Measurements from ENCODE around the gene RPL31.

Gene RPL31

DNA sequence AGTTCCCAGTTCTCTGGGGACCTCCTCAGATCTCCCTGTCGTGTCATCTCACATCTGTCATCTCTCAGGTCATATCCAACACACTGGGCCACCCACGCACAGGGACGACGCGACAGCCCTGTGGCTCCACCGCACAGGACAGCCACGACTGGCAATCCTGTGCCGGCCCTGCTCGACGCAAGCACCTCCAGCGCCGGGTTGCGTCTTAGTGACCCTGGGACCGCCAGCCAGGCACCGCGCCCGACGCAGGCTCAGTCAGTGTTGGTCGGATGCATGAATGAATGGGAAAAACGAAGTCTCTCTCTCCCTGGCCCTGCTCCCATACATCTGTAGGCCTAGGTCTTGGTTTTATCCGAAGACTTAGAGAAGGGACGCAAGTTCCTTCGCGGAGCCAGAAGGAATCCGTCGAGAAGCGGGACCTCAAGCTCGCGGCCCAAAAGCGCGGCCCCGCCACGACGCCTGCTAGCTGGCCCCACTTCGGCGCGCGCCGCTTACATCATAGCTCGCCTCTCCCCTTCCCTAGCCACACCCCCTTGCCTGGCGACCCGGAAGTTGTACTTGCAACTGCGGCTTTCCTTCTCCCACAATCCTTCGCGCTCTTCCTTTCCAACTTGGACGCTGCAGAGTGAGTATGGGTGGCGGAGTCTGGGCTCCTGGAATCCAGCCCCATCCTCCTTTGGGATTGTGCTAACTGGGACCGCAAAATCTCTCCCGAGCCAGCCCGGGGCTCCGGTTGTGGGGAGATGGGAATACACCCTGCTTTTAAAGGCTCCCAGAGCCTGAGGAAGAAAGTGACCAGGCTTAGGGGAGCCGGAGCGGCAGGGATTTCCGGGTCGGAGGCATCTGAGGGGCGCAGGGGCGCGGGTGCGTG, at the start of gene RPL31:
Gene RPL31, plus strand, starts transcription at position 599 of the 871 bp plus-strand sequence. CDS start 413 bp downstream, outside the sequence.
- H3K27ac Mint-ChIP-seq: peak within 1 kb of the TSS; percentile 93
- H3K4me1 Mint-ChIP-seq: peaks cover 45% of the 10 kb centered on the region
- ATAC-seq: peak; percentile 97
- peak within 1 kb of the TSS; percentile 88 for H3K4me3 Mint-ChIP-seq
- no peaks in the 10 kb centered on the region for H3K9me3 Mint-ChIP-seq
- no peaks in the 10 kb centered on the region for H3K27me3 Mint-ChIP-seq
- H3K36me3 Mint-ChIP-seq: peaks cover 41% of the 10 kb centered on the region

DNA sequence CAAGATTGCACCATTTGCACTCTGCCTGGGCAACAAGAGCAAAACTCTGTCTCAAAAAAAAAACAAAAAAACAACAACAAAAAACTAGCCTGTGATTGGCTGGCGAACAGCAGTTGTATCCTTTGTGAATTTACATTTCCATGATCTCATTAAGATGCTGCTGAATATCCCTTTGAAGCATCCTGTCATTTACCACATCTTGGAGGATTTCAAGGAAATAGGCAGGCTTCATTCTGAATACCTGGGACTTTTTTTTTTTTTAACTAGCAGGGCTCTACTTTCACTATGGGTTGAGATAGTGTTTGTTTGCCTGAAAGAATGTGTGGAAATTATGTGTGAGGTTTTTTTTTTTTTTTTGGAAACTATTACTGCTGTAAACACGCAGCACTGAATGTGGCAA, 49.6 kb upstream of the RPL31 start:
- no peaks in the 10 kb centered on the region for H3K9me3 Mint-ChIP-seq
- no peak overlapping the region for H3K4me3 Mint-ChIP-seq
- no peak overlapping the region for H3K27ac Mint-ChIP-seq
- ATAC-seq: no peak
- H3K4me1 Mint-ChIP-seq: peaks cover 11% of the 10 kb centered on the region
- peaks cover 20% of the 10 kb centered on the region for H3K27me3 Mint-ChIP-seq
- H3K36me3 Mint-ChIP-seq: no peaks in the 10 kb centered on the region

DNA sequence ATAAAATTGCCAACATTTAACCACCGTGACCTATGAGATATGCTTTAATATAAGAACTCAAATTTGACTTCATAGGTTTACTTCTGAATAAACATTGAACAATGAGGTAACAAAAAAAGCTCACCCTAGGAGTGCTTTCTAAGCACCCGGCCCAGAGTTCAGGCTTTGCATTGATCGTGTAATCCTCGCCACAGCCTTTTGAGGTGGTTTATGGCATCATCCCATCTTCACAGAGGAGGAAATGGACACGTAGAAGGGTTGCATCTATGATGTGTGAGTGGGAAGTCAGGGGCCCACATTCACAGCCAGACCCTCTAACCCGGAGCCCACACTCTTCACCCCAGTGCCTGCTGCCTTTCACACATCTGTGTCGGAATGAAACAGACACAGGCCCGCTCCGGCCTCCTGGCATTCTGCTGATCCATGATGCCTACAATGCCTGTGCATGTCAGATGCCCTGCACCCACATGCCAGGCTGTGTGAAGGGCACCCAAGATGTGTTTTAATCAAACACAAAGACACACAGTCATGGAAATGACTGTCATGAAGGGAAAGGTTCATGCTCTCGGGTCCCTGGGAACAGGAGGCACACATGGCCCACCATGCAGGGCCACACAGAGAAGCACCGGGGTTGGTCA, 48.6 kb upstream of the RPL31 start:
- no peak for ATAC-seq
- Mint-ChIP-seq H3K9me3 (no peaks in the 10 kb centered on the region), H3K4me1 (peaks cover 11% of the 10 kb centered on the region), H3K27ac (no peak overlapping the region), H3K36me3 (no peaks in the 10 kb centered on the region), H3K4me3 (no peak overlapping the region), H3K27me3 (peaks cover 27% of the 10 kb centered on the region)

DNA sequence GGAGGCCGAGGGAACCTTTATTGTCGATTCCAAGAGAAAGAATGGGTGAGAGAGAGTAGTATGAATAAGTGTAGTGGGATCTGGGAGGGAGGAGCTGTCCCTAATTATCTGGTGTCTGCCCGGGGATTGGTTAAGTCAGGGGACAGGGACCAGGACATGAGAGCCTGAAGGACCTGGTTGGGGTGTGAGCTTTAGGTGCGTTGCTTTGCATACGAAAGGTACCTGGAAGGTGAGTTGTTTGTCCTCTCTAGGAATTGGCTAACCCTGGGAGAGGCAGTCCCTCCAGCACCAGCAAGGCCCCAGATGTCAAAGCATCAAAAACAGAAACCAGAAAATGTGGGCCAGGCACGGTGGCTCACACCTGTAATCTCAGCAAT, 48.1 kb upstream of the RPL31 start:
- Mint-ChIP-seq H3K36me3 (no peaks in the 10 kb centered on the region), H3K9me3 (no peaks in the 10 kb centered on the region), H3K27me3 (peaks cover 28% of the 10 kb centered on the region), H3K4me3 (no peak overlapping the region), H3K4me1 (peaks cover 11% of the 10 kb centered on the region), H3K27ac (no peak overlapping the region)
- no peak for ATAC-seq

DNA sequence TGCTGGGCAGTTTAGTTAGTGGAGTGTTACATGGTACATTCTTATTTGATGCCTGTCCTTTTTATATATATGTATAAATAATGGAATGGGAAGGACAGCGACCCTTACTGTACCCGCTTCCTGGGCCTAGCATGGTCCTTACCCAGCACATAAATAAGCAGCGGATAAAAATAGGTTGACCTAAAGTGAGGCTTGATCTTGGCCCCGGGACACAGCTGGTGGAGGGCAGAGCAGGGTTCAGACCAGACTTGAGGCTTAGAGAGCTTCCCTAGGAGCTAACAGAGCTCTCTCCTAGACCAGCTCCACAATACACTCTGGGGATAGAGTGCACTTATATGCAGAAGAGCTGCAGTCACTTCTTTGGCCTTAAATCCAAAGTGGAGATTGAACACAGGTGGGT, 46.9 kb upstream of the RPL31 start:
- peak; percentile 20 for ATAC-seq
- no peak overlapping the region for H3K4me3 Mint-ChIP-seq
- no peaks in the 10 kb centered on the region for H3K36me3 Mint-ChIP-seq
- no peak overlapping the region for H3K27ac Mint-ChIP-seq
- H3K27me3 Mint-ChIP-seq: peaks cover 28% of the 10 kb centered on the region
- H3K9me3 Mint-ChIP-seq: no peaks in the 10 kb centered on the region
- H3K4me1 Mint-ChIP-seq: peaks cover 7% of the 10 kb centered on the region

DNA sequence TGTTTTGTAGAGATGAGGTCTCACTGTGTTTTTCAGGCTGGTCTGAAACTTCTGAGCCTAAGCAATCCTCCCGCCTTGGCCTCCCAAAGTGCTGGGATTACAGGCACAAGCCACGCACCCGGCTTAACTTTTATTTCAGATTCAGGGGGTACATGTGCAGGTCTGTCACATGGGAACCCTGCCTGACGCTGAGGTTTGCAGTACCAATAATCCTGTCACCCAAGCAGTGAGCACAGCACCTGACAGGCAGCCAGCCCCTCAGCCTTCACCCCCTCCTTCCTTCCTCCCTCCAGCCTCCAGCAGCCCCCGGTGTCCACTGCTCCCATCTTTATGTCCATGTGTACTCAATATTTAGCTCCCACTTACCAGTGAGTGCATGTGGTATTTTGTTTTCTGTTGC, 46.0 kb upstream of the RPL31 start:
- Mint-ChIP-seq H3K27me3 (peaks cover 28% of the 10 kb centered on the region), H3K9me3 (no peaks in the 10 kb centered on the region)
- ATAC-seq: no peak

DNA sequence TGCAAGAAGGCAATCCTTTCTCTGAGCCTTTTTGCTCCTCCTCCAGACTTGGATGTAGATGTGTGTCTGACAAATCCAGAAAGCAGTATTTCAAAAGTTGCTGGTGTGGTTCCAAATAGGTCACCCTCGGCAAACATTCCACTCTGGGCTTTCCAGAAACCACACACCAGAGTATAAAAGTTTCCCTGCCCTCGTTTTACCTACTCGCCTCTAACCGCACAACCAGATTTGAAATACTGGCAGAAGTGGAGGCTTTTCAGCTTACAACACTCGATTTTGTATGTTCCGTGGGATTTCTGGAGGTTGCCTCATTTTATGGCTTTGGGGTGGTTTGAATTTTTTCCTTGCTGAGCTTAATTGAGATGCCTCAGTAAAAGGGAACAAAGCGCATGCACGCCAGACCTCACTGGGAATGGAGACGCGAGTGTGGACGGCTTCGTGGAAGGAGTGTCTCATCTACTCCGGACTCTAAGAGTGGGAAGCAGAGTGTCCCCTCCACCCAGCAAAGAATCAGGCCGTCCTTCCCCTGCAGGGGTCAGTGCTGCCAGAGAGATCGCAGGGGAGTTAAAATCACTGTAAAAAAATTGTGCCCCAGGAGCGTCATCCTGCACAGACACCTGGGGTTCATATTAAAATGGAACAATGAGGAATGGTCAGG, 44.0 kb upstream of the RPL31 start:
- no peak for ATAC-seq
- Mint-ChIP-seq H3K27me3 (peaks cover 28% of the 10 kb centered on the region), H3K27ac (no peak overlapping the region)

More for the DNA sequence above, 46.0 kb upstream of the RPL31 start:
- H3K4me3 Mint-ChIP-seq: no peak overlapping the region
- H3K27ac Mint-ChIP-seq: no peak overlapping the region
- H3K4me1 Mint-ChIP-seq: no peaks in the 10 kb centered on the region
- no peaks in the 10 kb centered on the region for H3K36me3 Mint-ChIP-seq

DNA sequence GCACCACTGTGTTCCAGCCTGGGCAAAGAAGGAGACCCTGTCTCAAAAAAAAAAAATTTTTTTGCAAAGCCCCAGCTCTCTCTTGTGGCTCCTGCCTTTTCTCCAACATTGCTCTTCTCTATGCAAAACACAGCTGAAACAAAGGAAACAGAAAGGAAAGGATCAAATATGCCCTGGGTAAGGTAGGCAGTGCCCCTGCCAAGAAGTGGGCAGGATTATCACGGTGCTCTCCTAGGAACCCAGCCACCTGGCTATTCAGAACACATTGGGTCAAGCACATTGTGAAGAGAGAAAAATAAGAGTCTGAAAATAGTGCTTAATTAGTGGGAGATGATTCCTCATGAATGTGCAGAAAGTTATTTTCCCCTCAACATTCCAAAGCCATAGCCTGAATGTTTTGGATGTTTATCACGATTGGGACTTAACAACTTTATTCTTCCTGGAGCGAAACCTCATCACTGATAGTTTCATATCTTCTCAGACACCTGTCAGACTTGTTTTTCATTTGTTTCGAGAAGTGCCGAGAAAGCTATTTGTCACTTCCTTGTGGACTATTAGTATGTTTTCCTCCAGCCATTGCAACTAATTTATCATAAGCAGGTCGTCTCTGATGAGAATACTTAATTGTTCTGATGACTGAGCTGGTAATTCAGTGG, 42.7 kb upstream of the RPL31 start:
- H3K4me3 Mint-ChIP-seq: no peak overlapping the region
- no peak for ATAC-seq
- H3K27me3 Mint-ChIP-seq: peaks cover 28% of the 10 kb centered on the region
- H3K4me1 Mint-ChIP-seq: no peaks in the 10 kb centered on the region
- H3K9me3 Mint-ChIP-seq: no peaks in the 10 kb centered on the region
- no peaks in the 10 kb centered on the region for H3K36me3 Mint-ChIP-seq
- H3K27ac Mint-ChIP-seq: no peak overlapping the region

More for the DNA sequence above, 44.0 kb upstream of the RPL31 start:
- Mint-ChIP-seq H3K9me3 (no peaks in the 10 kb centered on the region), H3K36me3 (no peaks in the 10 kb centered on the region), H3K4me1 (no peaks in the 10 kb centered on the region), H3K4me3 (no peak overlapping the region)

DNA sequence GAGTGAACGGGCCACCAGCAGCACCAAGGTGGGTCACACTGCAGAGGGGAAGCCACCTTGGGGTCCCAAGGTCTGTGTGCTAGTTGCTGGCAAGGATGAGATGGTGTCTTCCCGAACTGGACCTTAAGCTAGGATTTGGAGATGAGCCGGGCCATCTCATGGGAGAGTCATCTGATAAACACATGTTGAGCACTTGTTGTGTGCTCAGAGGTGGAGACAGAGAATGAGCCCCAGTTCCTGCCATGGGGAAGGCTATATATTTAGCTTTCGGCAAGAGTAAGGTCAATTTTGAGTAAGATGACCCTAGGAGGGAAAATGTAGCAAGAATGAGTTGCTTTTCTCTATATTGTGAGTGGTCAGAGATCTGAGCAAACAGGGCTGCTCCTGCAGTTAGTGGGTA, 41.4 kb upstream of the RPL31 start:
- Mint-ChIP-seq H3K4me3 (no peak overlapping the region), H3K27me3 (peaks cover 24% of the 10 kb centered on the region), H3K4me1 (no peaks in the 10 kb centered on the region), H3K27ac (no peak overlapping the region), H3K9me3 (no peaks in the 10 kb centered on the region), H3K36me3 (no peaks in the 10 kb centered on the region)
- ATAC-seq: no peak

DNA sequence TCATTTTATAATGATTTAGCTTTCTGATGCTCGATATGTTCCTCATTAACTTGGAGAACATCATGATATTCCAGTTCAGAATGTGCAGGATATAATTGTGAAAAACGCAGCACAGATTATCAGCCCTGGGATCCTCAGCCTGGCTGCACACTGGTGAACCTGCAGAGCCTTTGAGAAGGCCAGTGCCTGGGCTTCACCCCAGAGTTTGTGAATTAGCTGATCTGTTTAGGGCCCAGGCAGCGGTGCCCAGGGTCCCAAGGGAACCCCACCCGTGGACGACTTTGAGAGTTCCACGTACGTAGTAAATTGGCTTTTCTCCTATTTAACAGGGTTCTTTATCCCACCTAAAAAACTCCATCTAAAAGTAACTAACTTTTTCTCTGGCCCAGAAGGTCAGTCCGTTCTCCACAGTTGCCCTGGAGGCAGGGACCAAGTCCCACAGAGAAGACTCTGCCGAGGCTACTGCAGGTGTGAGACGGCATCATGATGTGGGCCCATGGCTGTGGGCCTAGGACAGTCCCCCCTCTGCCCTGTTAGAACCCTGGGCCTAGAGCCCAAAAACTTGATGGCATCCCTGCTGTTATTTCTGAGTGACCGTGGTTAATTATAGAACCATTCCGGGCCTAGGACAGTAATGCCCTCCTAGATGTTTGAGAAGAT, 39.6 kb upstream of the RPL31 start:
- Mint-ChIP-seq H3K27me3 (peaks cover 9% of the 10 kb centered on the region), H3K9me3 (no peaks in the 10 kb centered on the region), H3K36me3 (no peaks in the 10 kb centered on the region), H3K4me1 (no peaks in the 10 kb centered on the region), H3K4me3 (no peak overlapping the region), H3K27ac (no peak overlapping the region)
- ATAC-seq: no peak

DNA sequence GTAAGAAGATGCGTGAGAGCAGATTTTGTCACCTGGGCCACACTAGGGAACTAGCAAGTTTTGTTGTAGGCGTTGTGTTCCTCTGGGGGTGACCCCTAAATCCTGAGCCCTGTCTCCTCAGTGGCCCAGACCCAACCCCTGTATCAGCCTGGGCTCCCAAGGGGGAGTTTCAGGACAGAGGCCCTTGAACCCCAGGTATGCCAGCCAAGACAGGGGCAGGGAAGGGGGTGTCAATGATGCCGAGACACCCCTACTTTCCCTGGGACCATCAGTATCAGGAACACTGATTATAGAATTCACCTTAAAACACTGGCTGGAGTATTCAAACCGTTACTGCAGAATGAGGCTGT, 39.1 kb upstream of the RPL31 start:
- no peaks in the 10 kb centered on the region for H3K4me1 Mint-ChIP-seq
- H3K27ac Mint-ChIP-seq: no peak overlapping the region
- H3K36me3 Mint-ChIP-seq: no peaks in the 10 kb centered on the region
- peak; percentile 27 for ATAC-seq
- no peak overlapping the region for H3K4me3 Mint-ChIP-seq
- peaks cover 7% of the 10 kb centered on the region for H3K27me3 Mint-ChIP-seq
- H3K9me3 Mint-ChIP-seq: no peaks in the 10 kb centered on the region

DNA sequence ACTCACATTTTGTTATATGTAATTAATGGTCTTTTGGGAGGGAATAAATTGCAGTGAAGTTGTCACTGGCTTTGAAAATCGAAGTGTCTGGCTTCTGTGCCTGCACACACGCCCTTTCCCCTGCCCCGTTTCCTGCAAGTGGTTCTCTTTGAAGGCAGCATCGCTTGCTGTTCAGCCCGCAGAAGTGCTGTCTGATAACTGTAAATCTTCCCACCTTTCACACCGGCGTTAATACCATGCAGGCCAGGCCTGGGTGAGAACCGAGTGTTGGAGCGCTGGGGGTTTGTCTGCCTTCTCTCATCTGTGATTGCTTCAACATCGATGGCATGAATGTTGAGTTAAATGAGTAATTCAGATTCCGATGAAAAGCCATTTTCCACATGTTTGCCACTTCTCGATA, 37.9 kb upstream of the RPL31 start:
- H3K4me1 Mint-ChIP-seq: no peaks in the 10 kb centered on the region
- H3K27ac Mint-ChIP-seq: no peak overlapping the region
- H3K4me3 Mint-ChIP-seq: no peak overlapping the region
- peaks cover 8% of the 10 kb centered on the region for H3K27me3 Mint-ChIP-seq
- H3K36me3 Mint-ChIP-seq: no peaks in the 10 kb centered on the region
- H3K9me3 Mint-ChIP-seq: no peaks in the 10 kb centered on the region
- ATAC-seq: no peak

DNA sequence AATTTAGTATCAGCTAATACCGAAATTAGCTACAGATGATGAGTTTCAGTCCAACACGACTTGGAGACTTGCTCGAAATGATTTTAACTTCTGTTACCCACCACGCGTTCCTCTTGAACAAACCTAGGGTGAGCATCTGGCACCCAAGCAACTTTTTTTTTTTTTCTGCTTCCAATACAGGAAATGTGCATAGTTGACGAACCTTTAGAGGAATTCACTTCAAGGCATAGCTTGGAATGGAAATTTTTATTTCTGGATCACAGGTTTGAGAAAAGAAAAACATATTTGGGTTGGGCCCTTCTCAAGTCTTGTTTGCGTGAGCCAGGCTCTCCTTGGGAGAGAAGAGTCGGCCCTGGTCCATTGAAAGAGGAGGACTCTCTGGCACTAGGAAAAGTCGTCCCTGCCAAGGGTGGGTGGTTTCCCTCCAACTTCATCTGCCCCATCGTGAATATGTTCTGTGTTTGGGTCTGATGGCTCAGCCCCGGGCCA, 37.4 kb upstream of the RPL31 start:
- no peaks in the 10 kb centered on the region for H3K9me3 Mint-ChIP-seq
- H3K36me3 Mint-ChIP-seq: no peaks in the 10 kb centered on the region

DNA sequence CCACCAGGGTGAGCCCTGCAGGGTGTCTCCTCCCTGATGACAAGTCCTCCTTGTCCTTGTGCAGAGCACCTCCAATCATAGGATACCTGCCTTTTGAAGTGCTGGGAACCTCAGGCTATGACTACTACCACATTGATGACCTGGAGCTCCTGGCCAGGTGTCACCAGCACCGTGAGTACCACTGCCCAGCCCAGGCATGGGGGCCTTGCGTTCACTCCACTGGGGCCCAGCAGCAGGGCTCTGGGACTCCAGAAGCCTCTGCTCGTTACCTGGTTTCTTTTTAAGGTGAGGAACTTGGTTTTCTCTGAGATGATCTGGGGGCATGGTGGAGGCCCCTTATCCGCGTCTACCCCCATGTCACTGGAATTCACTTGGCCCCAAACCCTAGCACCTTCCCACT, 36.5 kb upstream of the RPL31 start:
- Mint-ChIP-seq H3K4me1 (no peaks in the 10 kb centered on the region), H3K27me3 (peaks cover 22% of the 10 kb centered on the region), H3K27ac (no peak overlapping the region), H3K4me3 (no peak overlapping the region), H3K9me3 (no peaks in the 10 kb centered on the region), H3K36me3 (no peaks in the 10 kb centered on the region)
- ATAC-seq: no peak

More for the DNA sequence above, 37.4 kb upstream of the RPL31 start:
- Mint-ChIP-seq H3K4me3 (no peak overlapping the region), H3K4me1 (no peaks in the 10 kb centered on the region), H3K27ac (no peak overlapping the region), H3K27me3 (peaks cover 13% of the 10 kb centered on the region)
- ATAC-seq: no peak

DNA sequence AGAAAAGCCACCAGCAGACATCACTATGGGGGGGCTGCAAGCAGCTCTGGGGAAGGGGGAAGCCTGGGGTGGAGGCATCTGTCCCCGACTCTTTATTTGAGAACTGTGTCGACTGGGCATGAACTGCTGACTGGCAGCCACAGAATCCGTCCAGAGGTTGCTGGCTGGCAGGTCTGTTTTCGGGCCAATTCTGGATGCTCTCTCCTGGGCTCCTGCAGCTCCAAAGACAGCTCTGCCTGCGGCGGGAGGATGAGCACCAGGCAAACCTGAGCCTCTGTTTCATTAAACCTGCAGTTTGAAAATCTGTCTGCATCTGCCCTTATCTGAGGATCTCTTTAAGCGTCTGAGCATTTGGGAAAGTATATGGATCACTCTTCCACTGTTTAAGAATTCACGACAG, 34.4 kb upstream of the RPL31 start:
- Mint-ChIP-seq H3K27ac (no peak overlapping the region), H3K36me3 (no peaks in the 10 kb centered on the region), H3K4me1 (no peaks in the 10 kb centered on the region), H3K4me3 (no peak overlapping the region), H3K27me3 (peaks cover 41% of the 10 kb centered on the region), H3K9me3 (no peaks in the 10 kb centered on the region)
- ATAC-seq: no peak
